ENCODE results near the gene RFX8.

RFX8 gene

DNA sequence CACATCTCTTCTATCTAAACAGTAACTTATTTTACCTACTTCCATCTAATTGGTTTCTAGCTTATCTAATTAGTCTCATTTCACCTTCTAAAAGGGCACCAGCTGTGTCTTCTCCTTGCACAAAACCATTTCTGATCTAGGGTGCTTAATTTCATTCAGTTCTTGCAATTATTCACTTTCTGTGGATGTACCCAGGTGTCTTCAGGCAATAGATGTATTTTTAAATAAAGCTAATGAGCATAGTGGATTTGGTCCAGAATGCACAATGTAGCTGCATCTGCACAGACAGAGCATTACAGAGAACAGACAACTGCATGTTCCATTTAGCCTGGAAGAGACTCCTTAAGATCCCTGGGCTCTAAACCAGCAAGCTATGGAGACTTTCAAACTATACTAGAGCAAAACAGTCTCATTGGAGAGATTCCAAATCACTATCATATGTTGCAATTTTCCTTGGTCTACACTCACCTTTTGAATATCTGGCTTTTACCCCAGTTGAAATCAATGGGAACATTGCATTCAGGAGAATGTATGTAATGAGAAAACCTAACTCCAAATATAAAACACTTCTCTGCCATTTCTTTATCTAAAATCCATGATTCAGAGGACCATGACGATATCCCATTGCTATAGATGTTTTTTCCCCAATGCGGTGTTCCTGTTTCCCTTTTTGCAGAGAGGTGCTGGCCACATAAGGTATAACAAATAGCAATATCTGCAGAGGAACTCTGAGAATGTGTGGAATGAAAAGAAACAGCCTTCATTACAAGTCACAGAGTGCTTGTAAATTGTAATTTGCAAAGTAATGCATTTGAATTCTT lies 3.5 kb upstream of the RFX8 start:
- TF ChIP-seq EZH2phosphoT487 (conservative IDR thresholded peaks at IDR 0.05; ENCODE audit: low read length) (no peak), CTCF (IDR thresholded peaks at IDR 0.05; ENCODE audit: insufficient read depth, low read length, poor library complexity, severe bottlenecking) (no peak)
- H3K79me2 ChIP-seq (ENCODE audit: insufficient read depth, low read length): no peaks in the 10 kb centered on the region
- H3K9me3 ChIP-seq (ENCODE audit: insufficient read depth, low read length): no peaks in the 10 kb centered on the region
- H4K20me1 ChIP-seq (ENCODE audit: low read depth, low read length): no peaks in the 10 kb centered on the region
- H3K9me2 ChIP-seq (replicated peaks; ENCODE audit: insufficient read depth, low read length): no peaks in the 10 kb centered on the region
- H3K4me3 ChIP-seq (ENCODE audit: insufficient read depth, low read length, poor library complexity, severe bottlenecking): no peak overlapping the region
- no peak overlapping the region for H2AFZ ChIP-seq (ENCODE audit: low read depth, low read length, severe bottlenecking)
- no peak overlapping the region for H3K9ac ChIP-seq (ENCODE audit: low read length)
- H3K36me3 ChIP-seq (ENCODE audit: low read length): no peaks in the 10 kb centered on the region
- H3K27me3 ChIP-seq (ENCODE audit: low read length): no peaks in the 10 kb centered on the region
- H3K27ac ChIP-seq (ENCODE audit: low read depth, low read length): no peak overlapping the region
- no peaks in the 10 kb centered on the region for H3F3A ChIP-seq (ENCODE audit: insufficient read depth)
- H3K4me2 ChIP-seq (ENCODE audit: low read depth, low read length, poor library complexity, severe bottlenecking): no peak overlapping the region

DNA sequence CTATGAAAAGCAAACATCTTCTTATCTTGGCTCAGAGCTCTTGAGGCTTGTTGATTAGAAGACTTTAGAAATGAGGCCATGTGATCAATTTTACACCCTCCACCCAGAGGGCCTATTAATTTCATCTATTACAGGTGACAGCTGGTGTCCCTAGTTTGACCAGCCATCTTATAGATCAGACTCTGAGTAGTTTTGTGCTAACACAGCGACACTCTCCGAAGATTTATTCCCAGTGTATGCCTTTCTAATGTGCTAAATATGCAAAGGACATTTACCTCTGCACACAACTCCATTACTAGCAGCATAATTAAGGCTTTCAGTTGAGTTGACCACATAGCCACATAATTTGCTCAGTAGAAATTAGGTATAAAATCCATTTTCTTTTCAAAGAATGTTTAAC lies 2.6 kb upstream of the RFX8 start:
- no peak for TF ChIP-seq EZH2phosphoT487 (conservative IDR thresholded peaks at IDR 0.05; ENCODE audit: low read length)
- no peak for TF ChIP-seq CTCF (IDR thresholded peaks at IDR 0.05; ENCODE audit: insufficient read depth, low read length, poor library complexity, severe bottlenecking)
- no peak overlapping the region for H3K27ac ChIP-seq (ENCODE audit: low read depth, low read length)
- no peak overlapping the region for H3K9ac ChIP-seq (ENCODE audit: low read length)

GRCh38 chr2:101476605-101477208 lies 1.8 kb upstream of the RFX8 start:
- Histone ChIP-seq H3F3A (ENCODE audit: insufficient read depth) (no peaks in the 10 kb centered on the region), H3K27ac (ENCODE audit: low read depth, low read length) (no peak overlapping the region), H3K4me2 (ENCODE audit: low read depth, low read length, poor library complexity, severe bottlenecking) (no peak overlapping the region), H4K20me1 (ENCODE audit: low read depth, low read length) (no peaks in the 10 kb centered on the region), H3K36me3 (ENCODE audit: low read length) (no peaks in the 10 kb centered on the region), H3K4me3 (ENCODE audit: insufficient read depth, low read length, poor library complexity, severe bottlenecking) (no peak overlapping the region), H3K27me3 (ENCODE audit: low read length) (no peaks in the 10 kb centered on the region), H3K79me2 (ENCODE audit: insufficient read depth, low read length) (no peaks in the 10 kb centered on the region), H2AFZ (ENCODE audit: low read depth, low read length, severe bottlenecking) (no peak overlapping the region), H3K9ac (ENCODE audit: low read length) (no peak overlapping the region), H3K9me3 (ENCODE audit: insufficient read depth, low read length) (no peaks in the 10 kb centered on the region), H3K9me2 (replicated peaks; ENCODE audit: insufficient read depth, low read length) (no peaks in the 10 kb centered on the region)
- no peak for TF ChIP-seq CTCF (IDR thresholded peaks at IDR 0.05; ENCODE audit: insufficient read depth, low read length, poor library complexity, severe bottlenecking)
- no peak for TF ChIP-seq EZH2phosphoT487 (conservative IDR thresholded peaks at IDR 0.05; ENCODE audit: low read length)

More for the DNA sequence above, 2.6 kb upstream of the RFX8 start:
- no peak overlapping the region for H3K4me3 ChIP-seq (ENCODE audit: insufficient read depth, low read length, poor library complexity, severe bottlenecking)
- no peaks in the 10 kb centered on the region for H3K9me2 ChIP-seq (replicated peaks; ENCODE audit: insufficient read depth, low read length)
- no peak overlapping the region for H2AFZ ChIP-seq (ENCODE audit: low read depth, low read length, severe bottlenecking)
- no peaks in the 10 kb centered on the region for H3K79me2 ChIP-seq (ENCODE audit: insufficient read depth, low read length)
- H4K20me1 ChIP-seq (ENCODE audit: low read depth, low read length): no peaks in the 10 kb centered on the region
- H3F3A ChIP-seq (ENCODE audit: insufficient read depth): no peaks in the 10 kb centered on the region
- H3K9me3 ChIP-seq (ENCODE audit: insufficient read depth, low read length): no peaks in the 10 kb centered on the region
- no peak overlapping the region for H3K4me2 ChIP-seq (ENCODE audit: low read depth, low read length, poor library complexity, severe bottlenecking)
- H3K36me3 ChIP-seq (ENCODE audit: low read length): no peaks in the 10 kb centered on the region
- H3K27me3 ChIP-seq (ENCODE audit: low read length): no peaks in the 10 kb centered on the region

All from SU-DHL-6 (cell line).